Chondrocyte (in vitro differentiated cells): ENCODE data around the gene FBXO42. TPM values are rescaled to one million over a fixed set of nuclear protein-coding genes. Genes with fewer than 3 reads are reported as not detected.

Source experiments
- DNase-seq: peaks from one replicate; pipeline ENCODE4 v3.0.0; 2021; ENCODE audit warnings: mixed read lengths, low spot score
- H3K27ac Mint-ChIP-seq: one replicate; pipeline ENCODE4 v1.8.0; 2021; ENCODE audit warnings: mild to moderate bottlenecking, moderate library complexity, mixed read lengths; ENCODE audit not compliant: unreplicated experiment
- H3K27me3 Mint-ChIP-seq: 2 replicates; pipeline ENCODE4 v1.8.0; 2021; ENCODE audit warnings: low read depth, mixed read lengths
- H3K36me3 Mint-ChIP-seq: 2 replicates; pipeline ENCODE4 v1.8.0; 2021; ENCODE audit warnings: low read depth, mixed read lengths
- H3K4me1 Mint-ChIP-seq: 2 replicates; pipeline ENCODE4 v1.8.0; 2021; ENCODE audit warnings: low read depth, mild to moderate bottlenecking, mixed read lengths
- H3K4me3 Mint-ChIP-seq: one replicate; pipeline ENCODE4 v1.8.0; 2021; ENCODE audit warnings: mild to moderate bottlenecking, moderate library complexity, mixed read lengths; ENCODE audit not compliant: unreplicated experiment
- H3K9me3 Mint-ChIP-seq: 2 replicates; pipeline ENCODE4 v1.8.0; 2021; ENCODE audit warnings: low read depth, mixed read lengths
- CTCF ChIP-seq: fragments of 200-600 bp; sonication (generic); IDR thresholded peaks from 2 replicates; pipeline ENCODE4 v1.5.0; 2021; ENCODE audit warnings: antibody characterized with exemption, mild to moderate bottlenecking, moderate library complexity
- total RNA-seq: library from RNA; stranded (reverse); gene quantifications from 3 replicates; pipeline ENCODE4 v1.2.1, GENCODE V29; 2021

FBXO42 gene
- total RNA-seq, 1 donor from 2014 or later: 20.9 TPM

GRCh38 chr1:16286122-16286521 is 66.2 kb downstream of the FBXO42 start:
- Mint-ChIP-seq H3K27me3 (no peaks in the 10 kb centered on the region), H3K27ac (no peak overlapping the region), H3K9me3 (no peaks in the 10 kb centered on the region), H3K4me3 (no peak overlapping the region), H3K36me3 (peaks cover 8% of the 10 kb centered on the region), H3K4me1 (no peaks in the 10 kb centered on the region)
- DNase-seq: no peak
- no peak for TF ChIP-seq CTCF

- no peak overlapping the region for H3K4me3 Mint-ChIP-seq
- H3K27me3 Mint-ChIP-seq: no peaks in the 10 kb centered on the region
- no peaks in the 10 kb centered on the region for H3K9me3 Mint-ChIP-seq
- peaks cover 5% of the 10 kb centered on the region for H3K4me1 Mint-ChIP-seq
- no peak overlapping the region for H3K27ac Mint-ChIP-seq
- TF ChIP-seq CTCF: no peak
- H3K36me3 Mint-ChIP-seq: peaks cover 2% of the 10 kb centered on the region
- DNase-seq: no peak
These were observed 70.5 kb downstream of the FBXO42 start for GRCh38 chr1:16281765-16282164.

- peaks cover 2% of the 10 kb centered on the region for H3K36me3 Mint-ChIP-seq
- DNase-seq: no peak
- H3K9me3 Mint-ChIP-seq: no peaks in the 10 kb centered on the region
- no peak for TF ChIP-seq CTCF
- no peak overlapping the region for H3K4me3 Mint-ChIP-seq
- H3K4me1 Mint-ChIP-seq: peaks cover 6% of the 10 kb centered on the region
- H3K27me3 Mint-ChIP-seq: no peaks in the 10 kb centered on the region
- no peak overlapping the region for H3K27ac Mint-ChIP-seq
These were observed 73.1 kb downstream of the FBXO42 start for GRCh38 chr1:16279186-16279585.

GRCh38 chr1:16276302-16277030 is 75.8 kb downstream of the FBXO42 start:
- H3K36me3 Mint-ChIP-seq: peaks cover 3% of the 10 kb centered on the region
- no peaks in the 10 kb centered on the region for H3K27me3 Mint-ChIP-seq
- H3K4me3 Mint-ChIP-seq: no peak overlapping the region
- peaks cover 6% of the 10 kb centered on the region for H3K4me1 Mint-ChIP-seq
- DNase-seq: no peak
- H3K9me3 Mint-ChIP-seq: no peaks in the 10 kb centered on the region
- TF ChIP-seq CTCF: no peak
- no peak overlapping the region for H3K27ac Mint-ChIP-seq

- H3K36me3 Mint-ChIP-seq: peaks cover 4% of the 10 kb centered on the region
- H3K4me1 Mint-ChIP-seq: peaks cover 9% of the 10 kb centered on the region
- H3K4me3 Mint-ChIP-seq: no peak overlapping the region
- no peak for DNase-seq
- H3K9me3 Mint-ChIP-seq: no peaks in the 10 kb centered on the region
- H3K27ac Mint-ChIP-seq: no peak overlapping the region
- H3K27me3 Mint-ChIP-seq: no peaks in the 10 kb centered on the region
- TF ChIP-seq CTCF: no peak
These were observed 76.7 kb downstream of the FBXO42 start for GRCh38 chr1:16275591-16275990.
